Prostate gland (tissue), 2 donors: ENCODE data around the gene DOK6. TPM values are rescaled to one million over a fixed set of nuclear protein-coding genes. Genes with fewer than 3 reads are reported as not detected.

Source experiments
- DNase-seq: peaks from one replicate; pipeline ENCODE4 v3.0.0-alpha.2; 2019; ENCODE audit warnings: low spot score
- H3K27ac ChIP-seq, 2 donors: fragments of 200-600 bp; sonication (generic); 2 replicates each; pipeline ENCODE4 v1.5.1; 2017 to 2019
- H3K27me3 ChIP-seq: fragments of 200-600 bp; sonication (generic); replicated peaks from 2 replicates; pipeline ENCODE4 v1.5.1; 2019; ENCODE audit not compliant: insufficient read depth
- H3K36me3 ChIP-seq, 2 donors: fragments of 200-600 bp; sonication (generic); 1 replicate in 1 of 2; 2 replicates in 1 of 2; pipeline versions ENCODE4 v1.5.1 to v1.8.1; 2017 to 2019
- H3K4me1 ChIP-seq: fragments of 200-600 bp; sonication (generic); replicated peaks from 2 replicates; pipeline ENCODE4 v1.5.1; 2019
- H3K4me3 ChIP-seq, 2 donors: fragments of 200-600 bp; sonication (generic); 2 replicates each; pipeline ENCODE4 v1.5.1; 2017 to 2019
- H3K9me3 ChIP-seq: fragments of 200-600 bp; sonication (generic); 2 replicates; pipeline ENCODE4 v1.5.1; 2017
- CTCF ChIP-seq, 4 experiments: fragments of 200-600 bp in 2 of 4; fragments of 450-650 bp in 2 of 4; sonication (generic) in 2 of 4; IDR thresholded peaks; 1 replicate in 3 of 4; 2 replicates in 1 of 4; pipeline ENCODE4 v1.5.1; 2016 to 2019; ENCODE audit warnings: antibody characterized with exemption in 4 of 4, mild to moderate bottlenecking in 2 of 4, moderate library complexity in 2 of 4
- POLR2A ChIP-seq: fragments of 450-650 bp; IDR thresholded peaks from one replicate; pipeline ENCODE4 v1.6.1; 2016; ENCODE audit warnings: antibody characterized with exemption, mild to moderate bottlenecking
- POLR2AphosphoS5 ChIP-seq: sonication (generic); formaldehyde crosslinking; IDR thresholded peaks from one replicate; pipeline ENCODE4 v1.6.1; 2017; ENCODE audit warnings: antibody characterized with exemption
- WGBS: methylation state at CpG from one replicate; pipeline ENCODE4 v1.1.5; 2018; 5-methylcytosine and 5-hydroxymethylcytosine counted together
- intact Hi-C: fragments of 100-400 bp; cut with DNase I; formaldehyde crosslinking; loops from one replicate; pipeline ENCODE4 v1.14.2; 2022
- total RNA-seq, 2 donors: library from RNA; depleted of rRNA; stranded (reverse); fragments of >200 nt; gene quantifications; one replicate each; pipeline ENCODE4 v1.1.0, GENCODE V29; 2016

Gene DOK6
- total RNA-seq, 2 donors from 2014 or later = 0.73 to 1.0 TPM

- WGBS = 61% methylated on average over 1 of the region's 1 CpG
- H3K27ac ChIP-seq = no peak overlapping the region
- intact Hi-C loops = no loop called here
Measured at GRCh38 chr18:69455125-69455524, 54.4 kb downstream of the DOK6 start.

GRCh38 chr18:69469444-69469919, 68.8 kb downstream of the DOK6 start:
- no peaks in the 10 kb centered on the region for H3K36me3 ChIP-seq
- intact Hi-C loops = no loop called here
- 90% methylated on average over 27 of the region's 27 CpGs for WGBS
- H3K4me3 ChIP-seq = no peak overlapping the region
- TF ChIP-seq POLR2AphosphoS5 = no peak
- TF ChIP-seq CTCF (IDR thresholded peaks at IDR 0.05) = no peak
- no peak for TF ChIP-seq POLR2A
- no peaks in the 10 kb centered on the region for H3K9me3 ChIP-seq
- no peaks in the 10 kb centered on the region for H3K27me3 ChIP-seq
- no peaks in the 10 kb centered on the region for H3K4me1 ChIP-seq
- DNase-seq = no peak
- H3K27ac ChIP-seq = no peak overlapping the region

More at GRCh38 chr18:69455125-69455524, 54.4 kb downstream of the DOK6 start:
- TF ChIP-seq POLR2AphosphoS5 (no peak), CTCF (IDR thresholded peaks at IDR 0.05) (no peak), POLR2A (no peak)
- Histone ChIP-seq H3K27me3 (no peaks in the 10 kb centered on the region), H3K4me1 (no peaks in the 10 kb centered on the region), H3K9me3 (no peaks in the 10 kb centered on the region), H3K36me3 (no peaks in the 10 kb centered on the region), H3K4me3 (no peak overlapping the region)
- no peak for DNase-seq

GRCh38 chr18:69480460-69480859, 79.8 kb downstream of the DOK6 start:
- Histone ChIP-seq H3K4me3 (no peak overlapping the region), H3K36me3 (no peaks in the 10 kb centered on the region), H3K27ac (no peak overlapping the region), H3K27me3 (no peaks in the 10 kb centered on the region), H3K9me3 (no peaks in the 10 kb centered on the region), H3K4me1 (no peaks in the 10 kb centered on the region)
- WGBS = 80% methylated on average over 5 of the region's 5 CpGs
- intact Hi-C loops = no loop called here
- TF ChIP-seq POLR2A = no peak
- TF ChIP-seq POLR2AphosphoS5 = no peak
- no peak for TF ChIP-seq CTCF (IDR thresholded peaks at IDR 0.05)
- DNase-seq = no peak

GRCh38 chr18:69483574-69483973, 82.9 kb downstream of the DOK6 start:
- no peaks in the 10 kb centered on the region for H3K27me3 ChIP-seq
- no peaks in the 10 kb centered on the region for H3K9me3 ChIP-seq
- no peak overlapping the region for H3K27ac ChIP-seq
- TF ChIP-seq POLR2A (no peak), CTCF (IDR thresholded peaks at IDR 0.05) (no peak), POLR2AphosphoS5 (no peak)
- no peak overlapping the region for H3K4me3 ChIP-seq
- 88% methylated on average over 5 of the region's 5 CpGs for WGBS
- H3K36me3 ChIP-seq = no peaks in the 10 kb centered on the region
- no peaks in the 10 kb centered on the region for H3K4me1 ChIP-seq
- intact Hi-C loops = no loop called here
- no peak for DNase-seq

GRCh38 chr18:69484699-69485396, 84.2 kb downstream of the DOK6 start:
- intact Hi-C loops = no loop called here
- Histone ChIP-seq H3K27me3 (no peaks in the 10 kb centered on the region), H3K9me3 (no peaks in the 10 kb centered on the region), H3K36me3 (no peaks in the 10 kb centered on the region), H3K27ac (no peak overlapping the region), H3K4me3 (no peak overlapping the region), H3K4me1 (no peaks in the 10 kb centered on the region)
- WGBS = 73% methylated on average over 6 of the region's 6 CpGs
- TF ChIP-seq CTCF (IDR thresholded peaks at IDR 0.05) (no peak), POLR2AphosphoS5 (no peak), POLR2A (no peak)
- no peak for DNase-seq
